Mucosa of rectum (tissue), 2 donors: ENCODE measurements around the gene BTBD17.

Source experiments
- H3K27ac ChIP-seq, 2 donors: one replicate each; pipeline ENCODE4 v1.7.0; 2013; ENCODE audit warnings: inconsistent platforms in 2 of 2, low read depth in 2 of 2, low read length in 2 of 2
- H3K27me3 ChIP-seq, 2 donors: one replicate each; pipeline ENCODE4 v1.7.0; 2013; ENCODE audit warnings: low read length in 2 of 2; ENCODE audit not compliant: control insufficient read depth in 2 of 2, insufficient read depth in 2 of 2
- H3K36me3 ChIP-seq, 2 donors: one replicate each; pipeline ENCODE4 v1.7.0; 2013; ENCODE audit warnings: low read length in 2 of 2; ENCODE audit not compliant: control insufficient read depth in 2 of 2, insufficient read depth in 2 of 2
- H3K4me1 ChIP-seq, 2 donors: one replicate each; pipeline ENCODE4 v1.7.0; 2013; ENCODE audit warnings: low read length in 2 of 2, mild to moderate bottlenecking in 1 of 2; ENCODE audit not compliant: control insufficient read depth in 2 of 2, insufficient read depth in 2 of 2
- H3K4me3 ChIP-seq, 2 donors: one replicate each; pipeline ENCODE4 v1.7.0; 2013; ENCODE audit warnings: low read length in 2 of 2
- H3K9ac ChIP-seq, 2 donors: one replicate each; pipeline ENCODE4 v1.7.0; 2013; ENCODE audit warnings: low read length in 2 of 2, low read depth in 1 of 2, mild to moderate bottlenecking in 1 of 2
- H3K9me3 ChIP-seq, 2 donors: one replicate each; pipeline ENCODE4 v1.7.0; 2013; ENCODE audit warnings: low read length in 2 of 2; ENCODE audit not compliant: control insufficient read depth in 2 of 2
- donor health status: healthy.
- donor health status: Normal muscosa, but diverticular disease.

Gene BTBD17

GRCh38 chr17:74387365-74388218 is 25.9 kb upstream of the BTBD17 start:
- peak overlapping the region in 1 of 2 donors; percentile 11 for H3K27ac ChIP-seq
- H3K27me3 ChIP-seq = no peaks in the 10 kb centered on the region
- peak overlapping the region in 1 of 2 donors; percentile 17 for H3K9ac ChIP-seq
- H3K9me3 ChIP-seq = no peaks in the 10 kb centered on the region
- peaks cover 8 to 10% of the 10 kb centered on the region in 2 donors for H3K4me1 ChIP-seq
- H3K4me3 ChIP-seq = no peak overlapping the region
- no peaks in the 10 kb centered on the region for H3K36me3 ChIP-seq

GRCh38 chr17:74386386-74386785 is 24.7 kb upstream of the BTBD17 start:
- Histone ChIP-seq H3K4me3 (no peak overlapping the region), H3K4me1 (peaks cover 8 to 13% of the 10 kb centered on the region in 2 donors), H3K27me3 (no peaks in the 10 kb centered on the region), H3K27ac (no peak overlapping the region), H3K36me3 (no peaks in the 10 kb centered on the region), H3K9ac (no peak overlapping the region), H3K9me3 (no peaks in the 10 kb centered on the region)

GRCh38 chr17:74385201-74385600 is 23.5 kb upstream of the BTBD17 start:
- Histone ChIP-seq H3K9ac (no peak overlapping the region), H3K9me3 (no peaks in the 10 kb centered on the region), H3K4me3 (no peak overlapping the region), H3K4me1 (peaks cover 20 to 24% of the 10 kb centered on the region in 2 donors), H3K36me3 (no peaks in the 10 kb centered on the region), H3K27me3 (no peaks in the 10 kb centered on the region), H3K27ac (no peak overlapping the region)

GRCh38 chr17:74383141-74383540 is 21.5 kb upstream of the BTBD17 start:
- peaks cover 30 to 34% of the 10 kb centered on the region in 2 donors for H3K4me1 ChIP-seq
- no peaks in the 10 kb centered on the region for H3K9me3 ChIP-seq
- no peak overlapping the region for H3K9ac ChIP-seq
- no peak overlapping the region for H3K27ac ChIP-seq
- no peaks in the 10 kb centered on the region for H3K27me3 ChIP-seq
- H3K36me3 ChIP-seq = no peaks in the 10 kb centered on the region
- H3K4me3 ChIP-seq = no peak overlapping the region

GRCh38 chr17:74380959-74381808 is 19.5 kb upstream of the BTBD17 start:
- Histone ChIP-seq H3K27me3 (no peaks in the 10 kb centered on the region), H3K9ac (peak overlapping the region in 1 of 2 donors; percentile 24), H3K9me3 (no peaks in the 10 kb centered on the region), H3K36me3 (no peaks in the 10 kb centered on the region), H3K4me1 (peaks cover 22 to 24% of the 10 kb centered on the region in 2 donors), H3K27ac (peak overlapping the region; percentile 88 to 91), H3K4me3 (peak overlapping the region in 1 of 2 donors; percentile 28)

GRCh38 chr17:74380086-74380958 is 18.7 kb upstream of the BTBD17 start:
- peaks cover 22 to 24% of the 10 kb centered on the region in 2 donors for H3K4me1 ChIP-seq
- no peaks in the 10 kb centered on the region for H3K27me3 ChIP-seq
- H3K9ac ChIP-seq = peak overlapping the region; percentile 24 to 58
- H3K27ac ChIP-seq = peak overlapping the region; percentile 88 to 91
- H3K36me3 ChIP-seq = no peaks in the 10 kb centered on the region
- peak overlapping the region; percentile 32 to 34 for H3K4me3 ChIP-seq
- no peaks in the 10 kb centered on the region for H3K9me3 ChIP-seq

- H3K4me1 ChIP-seq = peaks cover 22 to 24% of the 10 kb centered on the region in 2 donors
- H3K36me3 ChIP-seq = no peaks in the 10 kb centered on the region
- peak overlapping the region; percentile 88 to 91 for H3K27ac ChIP-seq
- no peaks in the 10 kb centered on the region for H3K27me3 ChIP-seq
- H3K4me3 ChIP-seq = peak overlapping the region; percentile 25 to 34
- peak overlapping the region; percentile 58 to 61 for H3K9ac ChIP-seq
- no peaks in the 10 kb centered on the region for H3K9me3 ChIP-seq
These were observed 17.9 kb upstream of the BTBD17 start for GRCh38 chr17:74379495-74380085.

- Histone ChIP-seq H3K9me3 (no peaks in the 10 kb centered on the region), H3K27me3 (no peaks in the 10 kb centered on the region), H3K36me3 (no peaks in the 10 kb centered on the region), H3K4me1 (peaks cover 17 to 19% of the 10 kb centered on the region in 2 donors), H3K9ac (no peak overlapping the region), H3K27ac (no peak overlapping the region), H3K4me3 (no peak overlapping the region)
These were observed 13.2 kb upstream of the BTBD17 start for GRCh38 chr17:74374858-74375257.

GRCh38 chr17:74373838-74374606 is 12.4 kb upstream of the BTBD17 start:
- Histone ChIP-seq H3K36me3 (no peaks in the 10 kb centered on the region), H3K27ac (peak overlapping the region; percentile 14 to 32), H3K4me3 (no peak overlapping the region), H3K9me3 (no peaks in the 10 kb centered on the region), H3K9ac (no peak overlapping the region), H3K4me1 (peaks cover 14 to 15% of the 10 kb centered on the region in 2 donors), H3K27me3 (no peaks in the 10 kb centered on the region)
